Pons (tissue), 1 donor: ENCODE data around the gene SELENOI.
"Not testable (repeated sequence)": the region's sequence is repeated elsewhere in the genome, so short reads cannot be mapped to it uniquely, and the experiment has no call there.

Source experiments
- DNase-seq: peaks from one replicate; pipeline ENCODE4 v3.0.0-alpha.2; 2016; ENCODE audit warnings: low spot score

SELENOI gene

GRCh38 chr2:26359886-26360473, 14.0 kb downstream of the SELENOI start:
- no peak for DNase-seq

DNA sequence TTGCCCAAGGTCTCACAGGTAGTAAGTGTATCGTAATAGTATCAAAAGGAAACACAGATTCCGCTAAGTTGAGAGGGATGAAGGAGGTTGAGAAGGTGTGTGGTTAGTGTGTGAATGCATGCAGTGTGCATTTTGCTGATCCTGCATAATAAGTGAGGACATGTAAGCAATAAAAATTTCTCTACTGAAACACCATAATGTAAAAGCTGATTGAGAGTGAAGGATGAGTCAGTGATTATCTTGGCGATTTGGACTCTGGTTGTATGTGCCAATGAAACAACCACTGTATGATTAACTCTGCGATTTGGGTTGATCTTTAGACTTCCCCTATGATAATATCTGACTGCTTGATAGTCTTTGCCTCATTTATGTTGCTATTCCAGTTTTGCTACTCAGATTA, 17.4 kb downstream of the SELENOI start:
- DNase-seq, result no peak

DNA sequence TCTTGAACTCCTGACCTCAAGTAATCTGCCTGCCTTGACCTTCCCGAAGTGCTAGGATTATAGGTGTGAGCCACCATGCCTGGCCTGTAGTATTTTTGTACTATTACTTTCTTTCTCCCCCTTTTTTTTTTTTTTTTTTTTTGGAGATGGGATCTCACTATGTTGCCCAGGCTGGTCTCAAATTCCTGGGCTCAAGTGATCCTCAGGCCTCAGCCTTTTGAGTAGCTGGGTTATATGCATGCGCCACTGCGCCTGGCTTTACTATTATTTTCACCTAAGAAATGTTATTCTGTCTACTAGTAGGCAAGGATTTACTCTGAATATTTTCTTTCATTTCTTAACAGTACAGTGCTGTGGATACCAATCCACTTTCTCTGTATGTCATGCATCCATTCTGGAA, 18.0 kb downstream of the SELENOI start:
- DNase-seq, result no peak

- DNase-seq, result no peak
Observed at GRCh38 chr2:26364669-26365068, 18.7 kb downstream of the SELENOI start.

DNA sequence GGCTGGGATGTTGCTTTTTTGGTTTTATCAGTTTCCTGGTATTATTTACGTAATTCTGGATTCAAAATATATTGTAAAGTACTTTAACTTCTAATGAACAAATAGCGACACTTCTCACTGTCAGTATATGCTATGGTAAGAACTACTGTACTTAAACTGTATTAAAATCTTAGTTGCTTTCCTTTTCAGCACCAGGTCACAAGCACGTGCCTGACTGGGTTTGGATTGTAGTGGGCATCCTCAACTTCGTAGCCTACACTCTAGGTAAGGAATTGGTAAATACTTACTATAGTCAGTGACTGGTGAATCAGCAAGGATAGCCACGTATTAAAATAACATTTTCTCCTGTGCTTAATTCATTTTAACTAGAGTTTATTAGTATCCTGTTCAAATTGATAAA, 21.0 kb downstream of the SELENOI start:
- DNase-seq, result no peak

GRCh38 chr2:26369664-26370063, 23.7 kb downstream of the SELENOI start:
- not testable (repeated sequence) for DNase-seq

DNA sequence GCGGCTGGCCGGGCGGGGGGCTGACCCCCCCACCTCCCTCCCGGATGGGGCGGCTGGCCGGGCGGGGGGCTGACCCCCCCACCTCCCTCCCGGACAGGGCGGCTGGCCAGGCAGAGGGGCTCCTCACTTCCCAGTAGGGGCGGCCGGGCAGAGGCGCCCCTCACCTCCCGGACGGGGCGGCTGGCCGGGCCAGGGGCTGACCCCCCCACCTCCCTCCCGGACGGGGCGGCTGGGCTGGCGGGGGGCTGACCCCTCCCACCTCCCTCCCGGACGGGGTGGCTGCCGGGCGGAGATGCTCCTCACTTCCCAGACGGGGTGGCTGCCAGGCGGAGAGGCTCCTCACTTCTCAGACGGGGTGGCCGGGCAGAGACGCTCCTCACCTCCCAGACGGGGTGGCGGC, 25.0 kb downstream of the SELENOI start:
- not testable (repeated sequence) for DNase-seq

DNA sequence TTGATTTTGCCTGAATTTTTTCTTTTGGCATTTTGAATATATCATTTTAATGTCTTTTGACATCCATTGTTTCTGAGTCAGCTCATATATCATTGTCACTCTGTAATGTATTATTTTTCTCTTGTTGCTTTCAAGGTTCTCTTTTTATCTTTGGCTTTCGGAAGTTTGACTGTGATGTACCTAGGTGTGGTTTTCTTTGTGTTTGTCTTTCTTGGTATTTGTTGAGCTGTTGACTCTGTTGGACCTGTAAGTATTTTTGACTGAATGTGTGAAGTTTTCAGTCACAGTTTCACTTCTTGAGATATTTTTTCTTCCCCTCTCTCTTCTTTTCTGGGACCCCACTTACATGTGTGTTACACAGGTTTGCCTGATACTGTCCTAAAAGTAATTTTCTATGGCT, 30.9 kb downstream of the SELENOI start:
- no peak for DNase-seq

DNA sequence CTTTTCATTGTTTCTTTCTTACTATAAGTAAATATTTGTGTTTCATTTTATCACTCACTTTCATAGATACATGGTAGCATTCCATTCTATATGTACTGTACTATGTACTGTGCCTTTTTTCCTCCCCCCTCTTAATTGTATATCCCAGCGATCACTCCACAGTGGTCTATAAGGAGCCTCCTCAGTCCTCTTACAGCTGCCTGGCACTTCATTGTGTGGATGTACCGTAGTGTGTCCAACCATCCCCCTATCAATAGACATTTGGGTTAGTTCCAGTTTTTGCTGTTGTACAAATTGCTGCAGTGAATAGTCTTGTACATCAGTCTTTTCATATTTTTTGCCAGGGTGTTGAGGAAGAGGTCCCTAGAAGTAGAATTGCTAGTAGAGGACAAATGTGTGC, 34.3 kb downstream of the SELENOI start:
- no peak for DNase-seq

DNA sequence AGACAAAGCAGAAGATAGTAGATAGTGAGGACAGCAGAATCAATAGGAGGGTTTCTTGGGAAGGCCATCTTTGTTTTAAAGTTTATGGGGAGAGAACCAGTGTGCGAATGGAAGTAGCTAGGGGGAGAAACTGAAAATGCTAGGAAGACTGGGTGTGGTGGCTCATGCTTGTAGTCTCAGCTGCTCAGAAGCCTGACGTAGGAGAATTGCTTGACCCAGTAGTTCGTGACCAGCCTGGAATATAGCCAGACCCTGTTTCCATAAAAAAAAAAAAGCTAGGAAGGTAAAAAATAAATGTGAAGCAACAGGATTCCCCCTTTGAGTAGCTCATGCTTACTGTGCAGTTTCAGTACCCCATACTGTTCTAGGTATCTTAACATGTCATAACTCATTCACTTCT, 36.6 kb downstream of the SELENOI start:
- DNase-seq, result no peak

DNA sequence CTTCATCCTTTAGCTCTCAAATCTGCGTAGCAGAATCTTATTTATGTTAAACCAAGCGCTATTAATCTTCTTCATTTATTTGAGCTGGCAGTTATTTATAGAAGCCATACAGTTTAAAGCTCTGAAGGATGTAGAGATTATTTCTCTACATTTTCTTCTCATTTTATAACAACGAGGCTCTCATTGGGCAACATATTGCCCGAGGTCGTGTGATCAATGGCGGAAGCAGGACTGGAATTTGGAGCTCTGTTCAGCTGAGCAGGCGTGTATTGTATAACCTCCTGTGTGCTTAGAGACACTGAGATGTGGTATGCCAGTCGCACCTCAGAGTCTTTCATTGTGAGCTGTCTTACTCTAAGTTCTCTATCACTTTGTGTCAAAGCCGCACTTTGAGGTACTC, 38.2 kb downstream of the SELENOI start:
- no peak for DNase-seq

DNA sequence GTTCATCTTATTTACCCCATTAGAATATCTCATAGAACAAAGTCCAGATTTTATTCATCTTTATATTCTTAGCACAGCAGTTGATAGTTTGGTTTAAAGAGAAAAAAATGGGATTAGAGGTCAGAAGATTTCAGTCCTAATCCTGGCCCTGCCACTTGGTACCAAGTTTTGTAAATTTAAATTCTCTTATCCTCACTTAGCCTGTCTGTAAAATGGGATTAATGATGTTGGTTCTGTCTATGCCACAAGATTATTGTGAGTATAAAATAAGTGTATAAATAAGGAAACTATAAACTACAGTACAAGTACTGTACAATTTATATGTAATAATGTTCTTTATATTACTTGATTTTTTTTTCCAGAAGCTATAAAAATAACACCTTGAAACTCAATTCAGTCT, 38.7 kb downstream of the SELENOI start:
- DNase-seq, result no peak

DNA sequence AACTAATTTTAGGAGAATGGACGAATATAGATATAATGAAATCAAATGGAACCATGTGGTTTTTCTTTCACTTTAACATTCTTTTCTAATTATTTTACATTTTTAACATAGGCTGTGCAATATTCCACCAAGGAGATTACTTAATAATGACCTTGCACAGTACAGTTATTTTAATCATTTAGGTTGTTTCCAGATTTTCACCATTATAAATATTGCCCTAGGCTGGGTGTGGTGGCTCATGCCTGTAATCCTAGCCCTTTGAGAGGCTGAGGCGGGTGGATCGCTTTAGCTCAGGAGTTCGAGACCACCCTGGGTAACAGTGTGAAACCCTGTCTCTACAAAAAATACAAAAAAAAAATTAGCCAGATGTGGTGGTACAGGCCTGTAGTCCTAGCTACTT, 41.2 kb downstream of the SELENOI start:
- no peak for DNase-seq

DNA sequence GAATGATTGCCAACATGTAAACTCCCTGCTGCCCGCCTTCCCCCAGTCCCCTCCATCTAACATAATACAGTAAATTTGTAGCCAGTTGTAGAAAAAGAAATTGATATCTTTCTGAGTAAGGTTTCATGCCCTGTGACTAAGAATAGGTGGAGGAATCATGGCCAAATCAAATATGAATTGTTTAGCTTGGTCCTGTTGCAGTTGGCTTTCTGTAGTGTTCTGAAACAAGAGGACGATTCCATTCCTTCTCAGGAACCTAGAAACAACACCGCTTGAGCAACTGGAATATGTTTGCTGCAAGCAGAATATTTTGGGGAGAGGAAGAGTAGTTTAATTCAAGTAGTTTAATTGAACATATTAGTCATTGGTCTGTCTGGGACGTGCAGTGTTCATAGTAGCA, 48.8 kb downstream of the SELENOI start:
- no peak for DNase-seq

- peak; percentile 12 for DNase-seq
Observed at GRCh38 chr2:26395394-26395793, 49.5 kb downstream of the SELENOI start.

- DNase-seq, result no peak
Observed at GRCh38 chr2:26396734-26397298, 50.9 kb downstream of the SELENOI start.

- no peak for DNase-seq
Observed at GRCh38 chr2:26399771-26400376, 53.9 kb downstream of the SELENOI start.

DNA sequence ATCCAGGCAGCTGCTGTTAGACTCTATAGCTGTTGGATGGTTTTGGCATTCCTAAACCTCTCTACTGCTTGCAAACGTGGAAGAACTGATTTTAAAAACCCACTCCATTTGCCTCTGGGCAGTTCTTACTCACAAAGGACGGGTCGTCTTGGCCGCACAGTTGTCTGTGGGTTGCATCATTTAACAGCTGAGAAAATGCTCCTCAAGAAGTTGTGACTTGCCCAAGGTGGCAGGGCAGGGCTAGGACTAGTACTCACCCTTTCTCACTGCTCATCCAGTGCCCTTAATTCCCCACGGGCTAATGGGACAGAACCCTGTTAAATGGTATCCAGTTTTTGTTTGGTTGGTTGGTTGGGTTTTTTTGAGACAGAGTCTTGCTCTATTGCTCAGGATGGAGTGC, 54.8 kb downstream of the SELENOI start:
- DNase-seq, result no peak

GRCh38 chr2:26401739-26402541, 56.0 kb downstream of the SELENOI start, which contains the start of gene DRC1:
Gene DRC1 (plus strand): TSS chr2:26401920. CDS start chr2:26401990, 70 bp downstream.
- DNase-seq, result no peak

DNA sequence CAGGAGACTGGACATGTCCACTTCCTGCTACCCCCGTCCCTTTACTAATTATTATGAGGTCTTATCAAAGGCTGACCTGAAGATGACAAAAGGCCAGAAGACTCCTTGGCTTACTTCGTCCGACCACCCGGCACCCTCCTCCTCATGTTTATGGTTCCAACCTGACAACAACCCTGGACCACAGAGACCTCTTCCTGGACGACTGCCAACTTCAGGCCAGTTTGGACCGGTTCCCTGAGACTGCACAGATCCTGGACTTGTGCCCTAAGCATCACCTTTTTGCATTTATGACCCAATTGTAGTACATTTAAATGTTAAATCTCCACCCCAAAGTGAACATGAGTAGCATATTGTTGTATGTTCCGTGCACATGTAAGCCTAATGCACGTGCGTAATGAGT, 61.6 kb downstream of the SELENOI start:
- DNase-seq, result no peak

DNA sequence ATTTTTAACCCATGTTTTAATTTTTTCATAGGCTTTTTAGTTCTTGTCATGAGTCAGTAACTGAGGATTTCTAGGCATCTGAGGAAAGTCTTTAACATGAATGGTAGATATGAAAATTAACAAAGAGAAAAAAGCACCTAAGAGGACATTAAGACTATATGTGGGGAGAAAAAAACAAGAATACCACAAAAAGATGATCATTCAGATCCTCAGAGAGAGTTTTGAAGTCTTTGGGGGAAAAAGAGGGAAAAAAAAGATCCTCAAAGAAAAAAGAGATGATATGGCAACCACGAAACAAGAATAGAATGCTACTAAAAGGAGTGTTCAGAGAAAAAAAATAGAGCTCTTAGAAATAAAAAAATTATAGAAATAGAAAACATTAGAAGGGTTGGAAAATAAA, 63.8 kb downstream of the SELENOI start:
- no peak for DNase-seq

- DNase-seq, result no peak
Observed at GRCh38 chr2:26410764-26411243, 64.9 kb downstream of the SELENOI start.

- no peak for DNase-seq
Observed at GRCh38 chr2:26411419-26411818, 65.5 kb downstream of the SELENOI start.
